ENCODE results near the gene MSH5.

MSH5 gene

DNA sequence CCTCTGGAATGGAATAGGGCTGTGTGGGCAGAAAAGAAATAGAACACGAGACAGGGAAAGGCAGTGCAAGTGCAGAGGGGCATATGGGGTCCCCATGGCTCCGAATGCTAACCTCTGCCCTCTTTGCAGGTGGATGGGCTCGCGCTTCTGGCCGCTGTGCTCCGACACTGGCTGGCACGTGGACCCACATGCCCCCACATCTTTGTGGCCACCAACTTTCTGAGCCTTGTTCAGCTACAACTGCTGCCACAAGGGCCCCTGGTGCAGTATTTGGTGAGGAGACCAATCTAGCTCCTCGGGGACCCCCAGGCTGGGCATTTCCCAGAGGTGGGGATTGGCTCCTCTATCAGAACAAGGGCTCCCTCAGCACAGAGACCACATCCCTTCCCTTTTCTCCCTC, 21.5 kb downstream of the MSH5 start:
- no peak for DNase-seq

DNA sequence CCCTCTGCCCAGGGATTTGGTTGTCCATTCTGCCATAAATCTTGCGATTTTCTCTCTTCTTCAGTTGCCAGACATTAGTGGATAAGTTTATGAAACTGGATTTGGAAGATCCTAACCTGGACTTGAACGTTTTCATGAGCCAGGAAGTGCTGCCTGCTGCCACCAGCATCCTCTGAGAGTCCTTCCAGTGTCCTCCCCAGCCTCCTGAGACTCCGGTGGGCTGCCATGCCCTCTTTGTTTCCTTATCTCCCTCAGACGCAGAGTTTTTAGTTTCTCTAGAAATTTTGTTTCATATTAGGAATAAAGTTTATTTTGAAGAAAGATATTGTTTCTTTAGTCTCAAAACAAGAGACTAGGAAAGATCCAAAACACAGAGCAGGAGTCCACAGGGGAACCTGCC, 22.6 kb downstream of the MSH5 start, which contains the start of gene SAPCD1:
SAPCD1 (plus strand) TSS at position 301 of the 400 bp plus-strand sequence. CDS start 399 bp downstream, outside the sequence.
- no peak for DNase-seq

DNA sequence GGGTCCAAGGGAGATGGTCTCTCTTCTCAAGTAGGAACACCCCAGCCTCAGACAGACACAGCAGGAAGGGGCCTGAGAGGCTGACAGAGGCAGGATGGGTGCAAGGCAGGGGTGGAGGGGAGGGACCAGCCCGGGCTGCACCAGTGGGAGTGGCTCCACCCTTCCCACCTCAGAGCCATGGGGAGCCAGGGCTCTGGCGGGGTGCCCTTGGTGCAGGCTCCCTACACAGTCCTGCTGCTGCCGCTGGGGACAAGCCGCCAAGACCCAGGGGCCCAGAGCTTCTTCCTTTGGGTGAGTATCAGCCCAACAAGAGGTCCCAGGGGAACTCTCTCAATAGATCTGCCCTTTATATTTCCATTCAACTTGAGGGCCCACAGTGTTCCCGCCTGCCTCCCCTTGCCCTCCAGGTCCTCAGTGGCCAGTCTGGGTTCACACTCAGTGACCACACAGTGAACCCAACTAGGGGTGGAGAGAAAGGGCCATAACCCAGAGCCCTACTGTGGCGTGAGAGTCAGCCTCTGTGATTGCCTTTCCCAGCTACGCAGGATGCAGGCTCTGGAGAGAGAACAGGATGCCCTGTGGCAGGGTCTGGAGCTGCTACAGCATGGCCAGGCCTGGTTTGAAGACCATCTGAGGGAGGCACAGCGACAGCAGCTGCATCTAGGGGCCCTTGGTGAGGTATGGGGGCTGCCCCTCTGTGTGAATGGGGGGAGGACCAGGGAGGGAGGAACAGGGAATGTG, 23.2 kb downstream of the MSH5 start:
- DNase-seq = no peak

DNA sequence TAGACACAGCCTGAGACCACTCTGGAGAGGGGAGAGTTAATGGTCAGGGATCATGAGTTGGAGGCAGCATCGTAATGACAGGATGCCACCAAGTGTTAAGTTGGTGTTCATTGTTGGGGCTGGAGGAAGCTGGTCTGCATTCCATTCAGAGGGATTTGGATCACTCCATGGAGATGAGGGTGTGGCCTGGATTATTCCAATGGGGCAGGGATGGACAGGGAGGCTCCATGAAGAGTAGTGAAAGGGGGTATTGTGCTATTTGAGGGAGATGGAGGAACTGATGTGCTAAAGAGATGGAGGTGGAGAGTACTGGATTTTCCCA, 23.8 kb downstream of the MSH5 start:
- no peak for DNase-seq

DNA sequence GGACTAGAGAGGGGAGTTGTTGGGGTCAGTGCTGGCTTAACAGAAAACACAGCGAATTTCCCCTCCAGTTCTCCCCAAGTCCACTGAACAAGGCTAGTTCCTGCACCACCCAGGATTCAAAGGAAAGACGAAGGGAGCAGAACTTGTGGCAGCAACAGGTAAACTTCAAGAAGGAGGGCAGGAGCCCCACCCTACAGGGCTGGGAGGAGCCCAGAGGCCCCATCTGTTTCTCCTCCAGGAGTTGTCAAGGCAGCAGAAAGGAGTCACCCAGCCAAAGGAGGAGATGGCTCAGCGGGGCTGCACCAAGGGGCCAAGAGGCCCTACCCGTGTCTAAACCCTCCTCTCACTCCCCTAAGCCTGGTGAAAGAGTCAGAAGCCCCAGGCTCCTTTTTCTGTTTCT, 24.4 kb downstream of the MSH5 start:
- DNase-seq = no peak

DNA sequence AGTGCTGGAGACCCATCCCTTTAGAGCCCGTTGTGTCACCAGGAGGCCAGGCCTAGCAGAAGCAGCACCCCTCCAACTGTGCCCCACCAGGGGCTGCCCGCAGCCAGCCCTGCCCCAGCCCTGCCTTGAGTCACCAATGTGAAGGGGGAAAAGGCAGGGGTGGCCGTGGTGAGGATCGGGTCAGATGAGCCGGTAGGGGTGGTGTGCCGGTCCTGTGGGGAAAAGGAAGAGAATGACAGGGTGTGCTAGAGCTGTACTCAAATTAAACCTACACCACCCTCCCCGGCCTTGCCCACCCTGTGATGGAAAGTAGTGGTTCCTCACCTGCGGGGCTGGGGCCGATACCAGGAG, 25.7 kb downstream of the MSH5 start:
- no peak for DNase-seq

DNA sequence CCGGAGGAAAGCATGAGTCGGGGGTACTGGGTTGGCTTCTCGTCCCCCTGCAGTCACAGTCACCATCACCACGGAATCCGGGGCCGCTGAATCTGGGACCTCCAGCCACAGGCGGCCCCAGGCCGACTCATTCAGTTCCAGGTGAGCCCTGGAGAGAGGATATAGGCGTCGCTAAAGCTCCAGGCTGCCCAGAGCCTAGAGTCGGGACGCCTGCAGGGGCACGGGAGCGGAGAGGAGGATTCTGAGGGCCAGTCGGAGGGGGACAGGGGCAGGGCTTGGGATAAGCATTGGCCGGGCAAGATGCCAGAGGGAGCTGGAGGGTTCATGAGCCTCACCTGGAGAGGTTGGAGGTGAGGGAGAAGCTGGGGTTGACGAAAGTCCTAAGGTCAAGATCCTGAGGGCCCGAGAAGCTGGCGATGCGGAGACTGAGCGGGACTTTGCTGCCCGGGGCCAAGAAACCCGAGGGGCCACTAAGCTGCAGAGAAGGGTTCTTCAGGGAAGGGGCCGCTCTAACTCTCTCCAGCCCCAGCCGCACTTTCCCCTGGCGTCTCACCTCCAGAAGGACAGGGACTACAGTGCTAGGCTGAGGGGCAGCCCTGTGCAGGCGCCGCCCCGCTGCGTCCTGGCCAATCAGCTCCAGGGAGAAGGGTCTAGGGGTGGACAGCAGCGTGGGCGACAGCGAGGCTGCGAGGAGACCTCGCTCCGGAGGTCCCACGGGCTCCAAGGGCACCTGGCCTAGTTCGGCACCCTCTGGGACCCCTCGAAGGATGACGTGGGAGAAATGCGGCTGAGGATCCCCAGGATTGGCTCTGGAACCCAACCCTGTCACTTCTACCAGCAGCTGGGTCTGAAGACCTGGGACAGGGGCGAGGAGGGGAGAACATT, 26.3 kb downstream of the MSH5 start:
- no peak for DNase-seq

DNA sequence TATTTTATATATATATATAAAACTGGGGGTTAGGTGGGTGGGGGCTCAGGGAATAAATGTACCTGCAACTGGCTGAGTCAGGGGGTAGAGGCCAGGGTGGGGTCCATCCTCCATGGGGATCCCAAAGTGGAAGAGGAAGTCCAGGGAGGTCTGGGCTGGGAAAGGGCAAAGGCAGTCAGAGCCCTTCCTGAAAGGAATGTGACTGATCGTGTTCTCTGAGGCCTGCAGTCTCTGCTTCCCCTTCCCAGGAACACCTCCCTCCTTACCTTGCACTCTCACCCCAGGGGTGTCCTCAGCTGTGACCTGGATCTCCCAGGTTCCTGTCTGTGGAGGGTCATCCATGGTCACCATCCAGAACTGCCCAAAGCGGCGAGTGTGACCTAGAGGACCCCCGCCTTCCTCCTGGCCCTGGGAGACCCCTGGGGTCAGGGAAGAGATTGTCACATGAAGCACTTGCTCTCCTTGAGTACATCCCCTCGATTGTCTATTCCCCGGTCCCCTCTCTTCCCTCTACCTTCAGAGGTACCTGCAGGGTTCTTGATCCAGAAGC, 27.4 kb downstream of the MSH5 start:
- no peak for DNase-seq

DNA sequence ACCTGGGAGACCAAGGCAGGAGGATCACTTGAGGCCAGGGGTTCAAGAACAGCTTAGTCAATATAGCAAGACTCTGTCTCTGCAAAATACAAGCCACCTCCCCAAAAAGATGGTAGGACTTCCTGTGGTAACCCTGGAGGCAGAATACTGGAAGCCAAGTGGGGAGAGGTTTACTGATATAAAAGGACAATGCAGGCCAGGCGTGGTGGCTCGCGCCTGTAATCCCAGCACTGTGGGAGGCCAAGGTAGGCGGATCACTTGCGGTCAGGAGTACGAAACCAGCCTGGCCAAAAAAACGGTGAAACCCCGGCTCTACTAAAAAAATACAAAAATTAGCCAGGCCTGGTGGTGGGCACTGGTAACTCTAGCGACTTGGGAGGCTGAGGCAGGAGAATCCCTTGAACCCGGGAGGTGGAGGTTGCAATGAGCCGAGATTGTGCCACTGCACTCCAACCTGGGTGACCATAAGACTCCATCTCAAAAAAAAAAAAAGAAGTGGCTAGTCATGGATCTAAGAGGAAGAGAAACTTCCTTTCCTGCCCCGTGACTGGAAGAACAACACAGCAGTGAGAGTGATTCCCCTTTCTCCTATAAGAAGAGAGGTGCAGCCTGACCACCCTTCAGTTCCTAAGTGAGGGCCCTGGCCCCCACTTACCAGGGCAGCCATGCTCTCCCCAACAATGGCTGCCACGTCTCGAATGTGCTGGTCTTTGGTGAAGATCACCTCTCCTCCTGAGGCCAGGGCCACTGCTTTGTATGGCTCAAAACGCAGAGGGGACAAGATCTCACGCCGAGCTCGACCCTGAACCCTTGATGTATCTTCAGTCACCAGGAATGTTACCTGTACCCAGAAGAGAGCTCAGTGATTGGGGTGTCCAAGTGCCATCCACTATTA, 28.8 kb downstream of the MSH5 start:
- no peak for DNase-seq

DNA sequence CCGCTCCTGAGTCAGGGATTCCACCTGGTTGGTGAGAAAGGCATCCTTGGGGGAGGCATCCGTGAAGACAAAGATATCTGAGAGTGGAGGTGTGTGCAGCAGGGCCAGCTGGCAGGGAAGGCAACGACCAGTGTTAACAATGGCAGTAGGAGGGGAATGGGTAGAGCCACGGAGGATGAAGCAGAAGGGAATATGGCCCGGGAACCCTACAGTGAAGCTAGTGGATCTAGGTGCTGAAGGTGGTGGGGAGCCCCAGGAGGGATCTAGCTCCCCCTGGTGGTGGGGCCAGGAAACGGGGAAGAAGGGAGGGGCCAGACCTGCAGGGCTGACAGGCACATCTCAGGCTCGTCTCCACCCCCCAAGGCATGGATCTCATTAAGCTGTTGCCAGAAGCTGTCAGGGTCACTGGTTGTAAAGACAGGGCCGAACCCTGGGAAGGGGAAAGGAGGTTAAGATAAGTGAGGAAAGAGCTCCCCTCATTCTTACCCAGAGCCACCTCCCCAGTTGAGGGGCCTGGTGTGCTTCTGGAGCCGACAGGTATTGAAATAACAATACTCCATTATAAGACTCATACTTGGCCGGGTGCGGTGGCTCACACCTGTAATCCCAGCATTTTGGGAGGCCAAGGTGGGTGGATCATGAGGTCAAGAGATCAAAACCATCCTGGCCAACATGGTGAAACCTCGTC, 30.0 kb downstream of the MSH5 start:
- peak; percentile 84 to 87 for DNase-seq

DNA sequence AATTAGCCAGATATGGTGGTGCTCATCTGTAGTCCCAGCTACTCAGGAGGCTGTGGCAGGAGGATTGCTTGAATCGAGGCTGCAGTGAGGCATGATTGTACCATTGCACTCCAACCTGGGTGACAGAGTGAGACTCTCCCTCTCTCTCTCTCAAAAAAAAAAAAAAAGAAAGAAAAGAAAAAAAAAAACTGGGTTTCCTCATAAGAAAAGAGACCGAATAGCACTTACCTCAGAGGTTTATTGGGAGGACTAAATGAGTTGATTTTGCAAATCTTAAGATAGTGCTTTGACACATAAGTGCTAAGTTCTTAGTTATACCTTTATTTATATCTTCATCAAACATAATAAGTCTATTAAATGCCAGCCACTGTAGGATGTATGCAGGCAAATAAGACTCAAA, 31.1 kb downstream of the MSH5 start:
- DNase-seq = no peak

DNA sequence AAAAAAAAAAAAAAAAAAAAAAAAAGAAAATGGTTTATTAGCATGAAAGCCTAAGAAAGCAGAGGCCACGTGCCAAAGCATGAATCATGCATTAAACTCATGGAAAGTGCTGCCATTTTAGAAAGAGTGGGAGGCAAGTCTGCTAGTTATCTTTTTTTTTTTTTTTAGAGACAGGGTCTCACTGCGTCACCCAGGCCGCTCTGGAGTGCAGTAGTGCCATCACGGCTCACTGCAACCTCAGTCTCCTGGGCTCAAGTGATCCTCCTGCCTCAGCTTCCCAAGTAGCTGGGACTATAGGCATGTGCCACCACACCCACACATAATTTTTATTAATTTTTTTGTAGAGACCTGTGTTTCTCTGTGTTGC, 32.2 kb downstream of the MSH5 start:
- DNase-seq = no peak

DNA sequence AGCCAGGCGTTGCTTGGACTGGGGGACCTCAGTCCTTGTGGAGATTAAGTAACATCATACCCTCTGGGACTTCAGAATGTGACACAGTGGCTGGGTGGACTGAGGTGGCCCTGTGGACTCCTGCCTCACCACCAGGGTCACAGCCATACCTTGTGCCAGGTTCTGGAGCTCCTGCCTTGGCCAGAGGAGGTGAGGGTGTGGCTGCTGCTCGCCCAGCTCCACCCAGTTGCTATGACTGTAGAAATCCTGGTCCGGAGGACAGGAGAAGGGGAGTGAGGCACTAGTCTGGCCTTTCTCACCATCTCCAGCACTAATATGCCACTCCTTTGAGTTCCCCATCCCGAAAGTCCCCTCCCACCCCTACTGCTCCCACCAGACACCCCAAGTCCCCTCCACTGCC, 35.4 kb downstream of the MSH5 start:
- no peak for DNase-seq

DNA sequence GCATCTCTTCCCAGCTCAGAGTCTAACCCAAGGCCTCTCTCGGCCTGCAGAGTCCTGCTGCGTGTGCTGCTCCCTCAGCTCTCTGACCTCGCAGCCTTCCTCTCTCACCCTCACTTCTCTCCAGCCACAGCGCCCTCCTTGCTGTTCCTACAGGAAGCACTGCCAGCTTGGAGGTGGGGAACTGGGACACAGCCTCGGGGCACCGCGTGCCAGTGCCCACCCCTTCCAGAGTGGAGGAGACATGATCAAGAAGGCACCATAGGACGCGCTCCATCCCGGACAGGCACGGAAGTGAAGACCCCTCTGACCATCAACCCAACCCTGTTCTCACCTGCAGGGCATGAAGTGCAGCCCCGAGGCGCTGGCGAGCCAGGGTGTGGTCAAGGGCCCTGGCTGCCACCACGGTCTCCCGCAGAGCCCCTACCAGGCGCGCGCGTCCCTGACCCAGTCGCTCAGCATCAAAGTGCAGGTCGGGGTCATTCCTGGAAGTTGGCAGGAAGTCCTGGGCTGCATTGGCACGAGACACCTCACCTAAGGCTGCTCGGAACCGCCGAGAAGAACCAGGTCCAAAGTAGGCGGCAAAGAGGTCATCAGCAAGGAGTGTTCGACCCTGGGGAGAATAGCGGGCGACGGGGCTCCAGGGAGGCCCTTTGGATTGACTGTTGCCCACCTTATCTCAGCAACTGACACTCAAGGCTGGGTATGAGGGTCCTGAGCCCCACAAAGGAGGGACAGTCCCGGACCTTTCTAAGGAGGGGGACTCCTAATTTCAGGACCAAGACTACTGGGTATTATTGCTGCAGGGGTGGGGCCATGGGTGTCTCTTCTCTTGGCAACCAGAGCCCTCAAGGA, 36.1 kb downstream of the MSH5 start:
- DNase-seq = no peak

DNA sequence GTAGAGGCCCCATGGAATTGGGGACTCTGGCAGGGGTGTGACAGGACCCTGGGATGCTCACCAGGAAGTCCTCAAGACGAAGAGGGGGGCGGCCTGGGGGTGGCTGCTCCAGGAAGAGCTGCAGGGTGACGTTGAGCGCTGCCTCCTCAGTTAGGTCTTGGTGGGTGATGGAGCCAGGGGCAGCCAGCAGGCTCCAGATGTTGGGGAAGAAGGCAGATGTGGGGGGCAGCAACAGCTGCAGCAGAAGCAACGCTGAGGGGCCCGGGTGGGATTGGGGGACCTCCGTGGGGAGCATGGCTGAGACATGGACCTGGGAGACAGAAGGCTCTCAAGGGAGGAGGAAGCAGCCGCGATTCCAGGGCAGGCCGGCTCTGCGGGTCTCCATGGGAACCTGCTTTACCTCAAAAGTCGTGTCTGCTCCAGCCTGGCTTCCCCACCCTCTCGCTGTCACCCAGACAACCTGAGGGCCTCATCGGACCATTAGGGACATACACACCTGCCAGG, 36.7 kb downstream of the MSH5 start:
- no peak for DNase-seq

DNA sequence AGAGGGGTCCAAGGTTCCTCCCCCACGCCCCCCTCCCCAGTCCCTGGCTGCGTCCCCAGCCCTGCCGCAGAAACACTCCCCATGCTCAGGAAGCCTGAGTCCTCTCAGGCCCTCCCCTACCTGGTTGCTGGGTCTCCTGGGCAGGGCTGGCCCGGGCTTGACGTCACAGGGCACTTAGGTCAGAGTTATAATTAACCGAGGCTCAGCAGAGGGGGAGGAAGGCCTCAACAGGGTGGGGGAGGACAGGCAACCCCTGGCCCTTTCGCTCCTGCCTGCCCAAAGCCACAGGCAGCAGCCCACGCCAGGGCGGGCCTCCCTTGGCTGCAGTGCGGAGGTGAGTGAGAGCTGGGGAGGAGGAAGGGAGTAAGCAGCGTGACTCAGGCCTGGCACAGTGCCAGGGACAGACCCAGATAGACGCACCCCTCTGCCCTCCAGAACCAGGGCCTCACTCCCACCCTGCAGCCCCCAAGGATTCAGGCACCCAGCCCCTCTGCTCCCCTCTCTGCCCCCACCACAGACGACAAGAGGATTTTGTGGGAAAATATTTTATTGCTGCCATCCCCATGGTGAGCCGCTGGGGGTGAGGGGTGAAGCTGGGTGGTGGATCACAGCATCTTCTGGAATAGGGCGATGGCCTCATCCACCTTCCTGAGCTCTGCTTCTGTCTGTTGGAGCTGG, 37.3 kb downstream of the MSH5 start, which contains the start of gene VWA7:
VWA7 (minus strand) TSS at position 340 of the 678 bp plus-strand sequence. CDS start 549 bp downstream, outside the sequence.
- peak; percentile 76 to 81 for DNase-seq

DNA sequence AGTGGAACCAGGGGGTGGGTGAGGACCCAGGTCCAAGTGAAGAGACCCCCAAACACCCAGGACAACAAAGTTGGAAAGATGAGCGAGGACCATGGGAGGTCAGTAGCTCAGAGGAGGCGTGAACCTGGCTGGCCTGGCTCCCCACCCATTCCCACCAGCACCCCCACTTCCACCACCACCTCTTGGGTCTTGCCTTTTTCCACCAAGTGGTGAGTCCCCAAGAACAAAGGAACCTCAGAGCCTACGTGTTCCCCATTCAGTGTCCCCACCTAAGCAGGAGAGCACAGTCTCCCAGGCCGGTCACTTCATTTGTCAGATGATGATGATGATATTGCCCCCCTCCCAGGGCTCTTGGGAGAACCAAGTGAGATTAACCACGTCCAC, 37.9 kb downstream of the MSH5 start:
- no peak for DNase-seq

DNA sequence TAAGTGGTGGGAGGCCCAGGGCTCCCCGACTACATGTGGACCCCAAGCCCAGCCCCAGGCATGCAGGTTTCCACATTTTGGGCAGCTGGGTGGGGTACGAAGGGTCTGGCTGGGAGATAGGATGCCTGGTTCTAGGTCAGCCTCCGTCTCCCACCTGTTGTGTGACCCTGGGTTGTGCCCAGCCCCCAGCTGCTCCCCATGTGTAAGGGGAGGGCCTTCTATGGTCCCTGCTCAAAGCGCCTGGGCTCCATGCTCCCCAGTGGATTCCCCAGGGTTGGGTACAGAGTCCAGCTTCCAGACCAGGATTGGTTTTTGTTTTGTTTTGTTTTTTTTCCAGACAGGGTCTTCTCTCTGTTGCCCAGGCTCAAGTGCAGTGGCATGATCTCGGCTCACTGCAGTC, 38.4 kb downstream of the MSH5 start:
- DNase-seq = no peak

DNA sequence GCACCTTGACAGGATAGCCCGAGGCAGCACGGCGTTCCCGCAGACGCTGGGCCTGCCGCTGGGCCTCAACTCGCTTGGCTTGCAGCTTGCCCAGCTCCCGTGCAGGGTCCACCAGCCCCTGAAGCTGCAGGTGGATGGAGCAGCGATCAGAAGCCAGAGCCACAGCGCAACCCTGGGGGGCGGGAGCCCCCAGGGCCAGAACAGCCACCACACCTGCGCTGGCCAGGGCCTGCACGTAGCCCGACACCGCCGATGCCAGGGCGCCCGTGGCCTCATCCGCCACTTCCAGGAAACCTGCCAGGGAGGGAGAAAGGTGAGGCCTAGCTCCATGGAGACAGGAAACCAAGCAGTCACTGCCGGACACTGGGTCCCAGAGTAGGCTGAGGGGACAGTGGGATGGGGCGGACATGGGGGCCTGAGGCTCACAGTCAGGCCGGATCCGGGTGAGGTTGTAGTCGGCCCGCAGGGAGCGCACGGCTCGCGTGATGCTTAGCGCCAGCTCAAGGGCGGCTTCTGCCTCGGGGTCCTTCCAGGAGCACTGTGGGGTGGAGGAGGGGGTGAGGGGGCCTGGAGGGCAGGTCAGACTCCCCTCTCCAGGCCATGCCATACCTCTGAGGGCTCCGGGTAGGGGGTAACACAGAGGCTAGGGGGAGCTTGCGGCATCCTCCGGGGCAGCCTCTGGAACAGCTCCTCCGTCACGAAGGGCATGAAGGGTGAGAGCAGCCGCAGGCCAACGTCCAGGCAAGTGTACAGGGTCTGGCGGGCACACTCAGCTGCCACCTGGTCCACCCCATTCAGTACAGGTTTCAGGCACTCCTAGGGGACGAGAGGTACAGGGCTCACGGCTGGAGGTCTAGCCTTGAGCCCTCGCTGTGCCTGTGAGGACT, 39.4 kb downstream of the MSH5 start:
- DNase-seq = no peak

DNA sequence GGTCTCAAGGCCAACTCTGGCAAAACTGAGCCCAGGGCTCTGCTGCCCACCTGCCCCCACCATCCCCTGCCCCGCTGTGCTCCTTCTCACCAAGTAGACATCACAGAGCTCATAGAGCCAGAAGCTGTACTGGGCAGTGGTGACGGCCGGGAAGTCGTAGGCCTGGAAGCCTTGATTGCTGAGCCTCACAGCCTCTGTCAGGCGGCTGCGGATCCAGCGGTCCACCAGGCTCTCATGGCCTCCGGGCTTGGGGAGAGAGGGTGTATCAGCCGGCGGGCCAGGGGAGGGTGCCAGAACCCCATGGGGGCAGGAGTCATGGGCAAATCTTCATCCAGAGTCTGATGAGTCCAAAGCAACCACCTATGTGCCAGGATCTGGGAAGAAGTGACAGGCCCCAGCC, 40.1 kb downstream of the MSH5 start:
- no peak for DNase-seq
